SIG-M5 (cell line): ENCODE data around the gene ZNF292.
A peak's percentile ranks its signal among the peaks of the same experiment; 100 is the strongest.
"Not testable (repeated sequence)": the region's sequence is repeated elsewhere in the genome, so short reads cannot be mapped to it uniquely, and the experiment has no call there.

Source experiments
- DNase-seq: peaks from one replicate; lab custom pipeline; 2025; lab: John Stamatoyannopoulos, UW

ZNF292 gene

DNA sequence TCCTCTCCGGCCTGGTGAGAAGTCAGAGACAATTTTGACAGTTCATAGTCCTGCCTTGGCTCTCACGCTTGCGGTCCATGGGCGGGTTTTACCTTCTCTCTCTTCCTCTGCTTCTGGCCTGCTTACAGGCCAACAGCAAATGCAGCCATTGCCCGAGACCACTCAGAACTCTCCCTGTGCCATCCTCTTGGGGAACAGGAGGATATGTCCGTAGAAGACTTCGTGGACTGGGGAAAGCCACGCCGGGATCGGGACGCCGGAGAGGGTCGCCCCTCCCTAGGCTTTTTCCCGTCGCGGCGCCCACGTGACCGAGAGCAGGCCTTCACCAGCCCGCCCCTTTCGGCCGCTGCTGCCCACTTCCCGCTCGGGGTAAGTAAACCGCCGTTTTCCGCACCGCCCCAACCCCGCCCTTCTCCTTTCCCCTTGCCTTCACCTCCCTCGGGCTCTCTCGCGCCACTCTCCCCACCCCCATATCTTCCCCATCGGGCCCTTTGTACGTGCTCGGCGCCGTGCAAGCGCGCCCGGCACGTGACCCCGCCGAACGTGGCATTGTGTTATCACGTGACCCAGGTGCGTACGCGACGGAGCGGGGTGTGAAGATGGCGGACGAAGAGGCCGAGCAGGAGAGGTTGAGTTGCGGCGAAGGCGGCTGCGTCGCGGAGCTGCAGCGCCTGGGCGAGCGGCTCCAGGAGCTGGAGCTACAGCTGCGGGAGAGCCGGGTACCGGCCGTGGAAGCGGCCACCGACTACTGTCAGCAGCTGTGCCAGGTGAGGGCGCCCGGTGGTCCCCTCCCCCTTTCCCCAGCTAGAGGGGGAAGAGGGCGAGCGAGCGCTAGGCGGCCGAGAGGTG, at the start of gene ZNF292:
Gene ZNF292 (plus strand): TSS at position 573 of the 849 bp plus-strand sequence. CDS start 27 bp downstream, at position 600.
- peak; percentile 84 for DNase-seq

DNA sequence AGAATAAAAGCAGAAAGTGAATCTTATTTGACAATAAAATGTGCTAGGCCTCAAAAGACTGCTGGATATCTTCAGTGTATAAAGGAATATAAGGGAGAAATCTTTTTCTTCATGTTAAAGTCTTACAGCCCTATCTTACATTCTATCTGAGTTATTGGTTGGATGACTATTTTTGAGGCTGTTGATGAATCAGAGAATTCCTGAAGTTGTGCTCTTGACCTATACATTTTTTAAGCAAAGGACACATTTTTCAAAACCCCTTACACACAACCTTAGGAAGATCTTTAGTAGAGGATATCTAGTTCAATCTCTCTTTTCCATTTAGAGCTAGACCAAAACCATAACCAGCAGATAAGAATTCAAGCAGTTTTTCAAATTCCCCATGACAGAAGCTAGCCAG, 49.5 kb upstream of the ZNF292 start:
- no peak for DNase-seq

DNA sequence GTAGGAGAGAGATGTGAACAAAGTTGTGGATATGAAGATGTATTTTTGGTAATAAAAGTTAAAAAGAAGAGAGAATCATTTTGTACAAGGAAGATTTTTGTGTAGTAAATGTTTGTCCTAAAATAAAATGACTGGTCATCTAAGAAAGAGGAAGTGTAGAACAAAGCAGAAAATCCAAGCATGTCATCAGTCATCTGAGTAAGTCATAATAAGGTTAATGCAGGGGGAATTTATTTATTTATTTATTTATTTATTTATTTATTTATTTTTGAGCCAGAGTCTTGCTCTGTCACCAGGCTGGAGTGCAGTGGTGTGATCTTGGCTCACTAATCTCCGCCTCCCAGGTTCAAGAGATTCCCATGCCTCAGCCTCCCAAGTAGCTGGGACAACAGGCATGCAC, 44.7 kb upstream of the ZNF292 start:
- no peak for DNase-seq

DNA sequence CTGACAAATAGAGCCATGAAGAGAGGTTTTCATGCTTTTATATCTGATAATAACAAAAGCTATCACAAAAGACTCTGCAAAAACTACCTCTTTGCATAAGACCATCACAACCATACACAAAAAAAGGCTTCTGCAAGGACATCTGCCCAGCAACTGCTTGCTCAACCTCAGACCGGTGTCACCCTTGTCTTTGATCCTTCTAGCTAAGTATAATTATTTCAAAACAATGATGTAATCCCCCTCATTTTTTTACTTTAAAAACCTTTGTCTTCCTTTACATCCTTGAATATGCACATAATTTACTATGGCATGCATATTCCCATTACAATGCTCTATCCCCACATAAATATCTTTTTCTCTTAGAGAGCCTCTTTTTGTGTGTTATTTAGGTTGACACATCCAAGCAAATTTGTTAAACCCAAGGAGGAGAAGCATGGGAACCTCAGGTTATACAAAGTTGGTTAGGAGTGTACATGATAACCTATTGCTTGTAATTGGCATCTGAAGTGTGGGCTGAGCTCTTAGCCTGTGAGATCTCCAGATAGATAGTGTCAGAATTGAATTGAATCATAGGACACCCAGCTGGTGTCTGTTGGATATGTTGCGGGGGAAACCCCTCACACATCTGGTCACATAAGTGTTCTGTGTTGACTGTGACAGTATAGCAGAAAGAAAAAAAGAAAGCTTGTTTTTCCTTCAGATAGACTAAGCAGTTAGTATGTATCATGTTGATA, 39.8 kb upstream of the ZNF292 start:
- no peak for DNase-seq

DNA sequence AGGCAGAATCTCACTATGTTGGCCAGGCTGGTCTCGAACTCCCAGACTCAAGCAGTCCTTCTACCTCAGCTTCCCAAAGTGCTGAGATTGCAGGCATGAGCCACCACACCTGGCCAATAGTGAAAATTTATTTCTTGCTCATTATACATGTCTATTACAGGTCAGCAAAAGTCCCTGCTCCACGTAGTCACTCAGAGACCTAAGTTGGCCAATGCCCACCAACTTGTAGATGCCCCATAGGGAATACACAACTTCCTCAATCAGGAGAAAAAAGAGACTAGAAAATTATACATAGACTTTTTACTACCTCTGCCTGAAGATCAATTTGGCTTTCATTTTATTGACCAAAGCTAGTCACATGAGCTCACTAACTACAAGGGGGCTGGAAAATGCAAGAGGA, 38.4 kb upstream of the ZNF292 start:
- no peak for DNase-seq

DNA sequence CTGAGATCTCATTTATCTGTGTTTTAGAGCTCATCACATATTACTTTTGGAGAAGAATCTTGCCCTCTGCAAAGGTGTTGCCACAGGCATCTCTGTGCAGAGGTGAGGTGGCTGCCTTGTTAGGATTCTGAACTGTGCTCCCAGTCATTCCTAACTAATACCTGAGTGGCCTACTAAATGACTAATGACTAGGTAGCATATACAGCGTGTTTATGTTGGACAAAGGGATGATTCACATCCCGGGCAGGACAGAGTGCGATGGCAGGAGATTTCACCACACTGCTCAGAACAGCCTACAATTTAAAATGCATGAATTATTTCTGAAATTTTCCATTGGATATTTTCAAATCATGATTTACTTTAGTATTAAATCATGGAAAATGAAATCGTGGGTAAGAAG, 37.3 kb upstream of the ZNF292 start:
- DNase-seq = no peak

DNA sequence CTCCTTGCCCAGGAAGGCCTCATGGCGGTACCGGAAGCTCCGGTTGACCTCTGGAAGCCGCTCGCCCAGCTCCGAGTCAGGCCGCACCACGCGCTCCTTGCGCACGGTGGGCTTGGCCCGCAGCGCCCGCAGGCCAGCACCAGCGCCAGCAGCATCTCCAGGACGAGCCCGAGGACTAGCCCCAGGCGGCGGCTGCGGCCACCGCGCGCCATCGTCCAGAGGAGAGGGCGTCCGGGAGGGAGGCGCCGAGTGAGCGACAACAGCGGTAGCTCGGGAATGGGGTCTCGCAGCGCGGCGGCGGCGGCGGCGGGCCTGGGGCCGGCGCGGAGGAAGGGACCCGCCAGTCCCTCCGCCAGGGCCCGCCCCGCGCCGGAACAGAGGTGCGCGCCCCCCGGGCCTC, 32.9 kb upstream of the ZNF292 start:
- no peak for DNase-seq

DNA sequence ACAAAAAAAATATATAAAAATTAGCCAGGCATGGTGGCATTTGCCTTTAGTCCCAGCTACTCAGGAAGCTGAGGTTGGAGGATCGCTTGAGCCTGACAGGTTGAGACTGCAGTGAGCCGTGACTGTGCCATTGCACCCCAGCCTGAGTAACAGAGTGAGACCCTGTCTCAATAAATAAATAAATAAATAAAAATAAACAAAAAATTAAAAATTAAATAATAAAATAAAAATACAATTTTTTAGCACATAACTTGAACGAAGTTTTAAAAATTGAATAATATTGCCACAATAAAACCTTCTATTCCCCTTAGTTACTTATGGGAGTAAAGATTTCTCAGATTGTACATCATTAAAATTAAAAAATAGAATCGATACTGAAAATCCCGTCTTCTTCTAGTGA, 31.3 kb upstream of the ZNF292 start:
- no peak for DNase-seq

DNA sequence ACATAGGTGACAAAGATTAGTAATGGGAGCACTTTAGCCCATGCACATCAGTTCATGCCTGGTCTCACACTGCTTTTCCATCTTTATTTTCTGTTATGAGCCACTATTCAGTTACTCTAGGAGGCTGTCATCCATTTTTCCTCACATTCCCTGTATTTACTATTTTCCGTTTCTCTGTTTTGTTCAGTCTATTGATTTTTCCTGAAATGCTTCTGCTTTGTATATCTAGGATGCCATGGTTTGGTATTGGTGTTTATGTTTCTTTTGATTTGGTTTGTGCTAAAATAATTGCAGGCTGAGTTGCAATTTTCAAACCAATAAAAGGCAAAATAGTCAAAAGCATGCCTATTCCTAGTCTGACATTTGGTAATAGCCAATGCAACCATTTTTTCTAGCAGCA, 28.9 kb upstream of the ZNF292 start:
- no peak for DNase-seq

DNA sequence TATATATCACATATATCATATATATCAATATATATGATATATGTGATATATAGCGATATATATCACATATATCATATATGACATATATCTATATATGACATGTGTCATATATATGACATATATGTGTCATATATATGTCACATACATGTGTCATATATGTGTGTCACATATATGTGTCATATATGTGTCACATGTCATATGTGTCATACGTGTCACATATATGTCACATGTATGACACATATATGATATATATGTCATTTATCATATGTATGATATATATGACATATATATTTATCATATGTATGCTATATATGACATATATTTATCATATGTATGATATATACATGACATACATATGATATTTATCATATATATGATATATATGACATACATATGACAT, 27.6 kb upstream of the ZNF292 start:
- no peak for DNase-seq

DNA sequence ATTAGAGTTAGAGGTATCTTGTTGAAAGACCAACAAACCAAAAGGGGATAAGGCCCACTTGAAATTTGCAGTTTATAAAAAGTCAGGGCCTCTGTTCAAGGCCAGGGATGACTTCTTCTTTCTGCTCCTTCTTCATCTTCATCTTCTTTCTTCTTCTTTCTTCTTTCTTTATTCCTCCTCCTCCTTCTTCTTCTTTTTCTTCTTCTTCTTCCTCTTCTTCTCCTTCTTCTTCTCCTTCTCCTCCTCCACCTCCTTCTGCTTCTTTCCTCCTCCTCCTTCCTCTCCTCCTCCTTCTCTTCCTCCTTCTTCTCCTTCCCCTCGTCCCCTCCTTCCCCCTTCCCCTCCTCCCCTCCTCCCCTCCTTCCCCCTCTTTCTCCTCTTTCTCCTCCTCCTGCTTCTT, 18.4 kb upstream of the ZNF292 start:
- DNase-seq = no peak

DNA sequence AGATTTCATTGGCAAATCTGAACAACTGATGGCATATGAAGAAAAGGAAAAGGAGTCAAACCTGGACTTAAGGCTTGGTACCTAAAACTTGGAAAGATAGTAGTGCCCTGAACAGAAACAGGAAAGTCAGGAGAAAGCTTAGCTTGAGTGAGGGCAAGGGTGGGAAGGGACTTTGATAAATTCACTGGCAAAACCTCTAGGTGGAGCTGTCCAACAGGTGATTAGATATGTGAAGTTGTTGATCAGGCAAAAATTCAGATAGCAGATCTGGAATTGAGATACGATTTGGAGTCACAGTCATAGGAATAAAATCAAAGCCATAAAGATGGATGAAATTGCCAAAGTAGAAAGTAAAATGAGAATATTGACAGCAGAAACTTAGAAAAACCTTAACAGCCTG, 16.1 kb upstream of the ZNF292 start:
- no peak for DNase-seq

DNA sequence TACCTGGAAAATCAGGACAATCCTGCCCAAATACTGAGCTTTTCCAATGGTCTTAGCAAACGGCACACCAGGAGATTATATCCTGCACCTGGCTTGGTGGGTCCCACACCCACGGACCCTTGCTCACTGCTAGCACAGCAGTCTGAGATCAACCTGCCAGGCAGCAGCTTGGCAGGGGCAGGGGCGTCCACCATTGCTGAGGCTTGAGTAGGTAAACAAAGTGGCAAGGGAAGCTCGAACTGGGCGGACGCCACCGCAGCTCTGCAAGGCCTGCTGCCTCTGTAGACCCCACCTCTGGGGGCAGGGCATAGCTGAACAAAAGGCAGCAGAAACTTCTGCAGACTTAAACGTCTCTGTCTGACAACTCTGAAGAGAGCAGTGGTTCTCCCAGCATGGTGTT, 15.4 kb upstream of the ZNF292 start:
- not testable (repeated sequence) for DNase-seq

DNA sequence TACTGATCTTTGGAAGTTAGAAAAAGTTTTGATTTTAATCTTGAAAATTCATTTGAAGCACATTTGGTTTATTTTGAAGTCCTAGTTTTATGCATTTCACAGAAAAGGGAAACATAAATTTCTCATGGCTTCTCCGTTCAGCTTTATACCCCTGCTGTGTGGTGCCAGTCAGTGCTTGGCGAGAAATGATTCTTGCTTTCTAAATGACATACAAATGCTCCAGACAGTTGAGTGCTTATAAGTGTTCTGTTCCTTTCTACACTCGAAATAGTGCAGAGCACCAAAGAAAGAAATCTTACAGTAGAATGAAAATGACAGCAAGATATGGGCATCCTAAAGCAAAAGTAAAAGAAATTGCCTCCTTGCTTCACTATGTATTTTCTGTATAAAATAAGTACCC, 9.0 kb upstream of the ZNF292 start:
- no peak for DNase-seq

DNA sequence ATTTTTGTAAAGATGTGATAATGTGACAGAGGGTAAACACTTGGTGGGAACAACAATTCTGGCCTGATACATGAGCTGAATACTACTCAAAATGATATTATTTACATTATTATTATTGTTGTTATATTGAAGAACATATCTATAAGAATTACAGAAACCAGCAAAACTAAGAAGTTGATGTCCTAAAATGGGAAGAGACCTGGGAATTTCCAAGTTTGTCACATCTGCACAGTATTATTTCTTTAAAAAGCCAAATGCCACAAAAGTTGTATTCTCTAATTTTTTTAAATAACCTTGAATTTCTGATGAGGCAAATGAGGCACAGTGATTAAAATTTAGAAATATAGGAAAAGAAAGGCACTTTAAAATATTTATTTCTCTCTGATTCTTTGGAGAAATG, 5.0 kb upstream of the ZNF292 start:
- DNase-seq = no peak

DNA sequence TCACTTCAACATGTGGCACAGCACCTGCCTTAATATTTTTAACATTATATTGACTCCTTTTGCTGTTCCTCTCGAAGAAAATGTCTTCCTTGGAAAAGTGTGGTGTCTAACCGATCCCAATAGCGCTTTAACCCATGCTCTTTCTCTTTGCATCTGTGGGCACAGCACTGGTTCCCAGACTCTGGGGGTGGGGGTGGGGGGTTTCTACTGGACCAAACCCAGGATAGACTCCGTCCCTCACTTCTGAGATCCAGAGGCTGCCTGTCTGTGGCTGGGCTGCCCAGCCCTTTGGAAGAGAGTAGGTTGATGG, 3.9 kb upstream of the ZNF292 start:
- no peak for DNase-seq

DNA sequence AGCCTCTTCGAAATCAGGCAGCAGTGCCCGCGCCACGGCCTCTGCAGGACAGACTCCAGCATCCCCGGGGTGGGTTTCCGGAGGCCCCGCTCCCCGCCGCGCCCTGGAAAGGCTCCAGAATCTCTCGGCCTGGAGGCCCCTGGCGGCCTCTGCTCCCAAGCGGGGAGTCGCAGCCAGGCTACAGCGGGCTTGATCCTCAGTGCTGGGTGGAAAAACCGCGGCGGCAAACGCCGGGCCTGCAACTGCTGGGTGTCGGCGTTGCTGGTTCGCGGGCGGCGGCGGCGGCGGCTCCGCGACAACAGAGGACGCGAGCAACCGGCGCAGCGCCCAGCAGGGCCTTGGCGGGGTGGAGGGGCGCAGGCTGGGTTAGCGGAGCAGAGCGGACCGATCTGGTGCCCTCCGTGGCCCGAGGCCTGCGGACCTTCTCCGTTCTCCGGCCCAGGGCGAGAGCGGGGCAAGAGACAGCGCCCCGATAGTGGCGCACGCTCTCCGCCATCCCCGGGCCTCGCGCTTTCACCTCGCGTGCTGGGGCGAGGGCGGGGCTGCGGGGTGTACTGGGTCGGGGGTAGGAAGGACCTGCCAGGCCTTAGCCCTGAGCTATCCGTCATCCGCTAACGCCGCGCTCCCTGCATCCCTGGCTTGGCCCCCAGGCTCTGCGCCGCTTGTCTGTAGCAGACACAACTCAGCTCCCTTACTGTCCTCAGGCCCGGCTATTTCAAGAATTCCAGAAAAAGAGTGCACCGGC, 3.4 kb upstream of the ZNF292 start:
- DNase-seq = no peak

DNA sequence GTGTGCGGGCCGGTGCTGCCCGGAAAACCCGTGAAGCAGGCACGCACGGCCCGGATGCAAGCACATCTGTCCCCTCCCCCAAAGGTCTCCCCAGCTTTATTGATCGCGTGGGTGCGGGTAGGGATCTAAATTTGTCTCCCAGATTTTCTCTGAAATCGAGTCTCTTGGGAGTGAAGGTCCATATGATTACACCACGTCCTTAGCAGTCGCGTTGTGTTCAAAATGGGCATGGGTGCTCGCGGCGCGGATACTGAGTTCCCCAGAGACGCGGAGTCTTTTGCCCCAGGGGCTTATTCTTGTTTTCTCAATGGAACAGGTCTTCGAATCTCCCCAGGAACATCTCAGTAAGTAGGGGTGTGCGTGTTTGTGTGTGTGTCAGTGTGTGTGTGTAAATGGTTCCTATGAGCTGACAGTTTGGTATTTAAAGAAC, 2.8 kb upstream of the ZNF292 start:
- no peak for DNase-seq

DNA sequence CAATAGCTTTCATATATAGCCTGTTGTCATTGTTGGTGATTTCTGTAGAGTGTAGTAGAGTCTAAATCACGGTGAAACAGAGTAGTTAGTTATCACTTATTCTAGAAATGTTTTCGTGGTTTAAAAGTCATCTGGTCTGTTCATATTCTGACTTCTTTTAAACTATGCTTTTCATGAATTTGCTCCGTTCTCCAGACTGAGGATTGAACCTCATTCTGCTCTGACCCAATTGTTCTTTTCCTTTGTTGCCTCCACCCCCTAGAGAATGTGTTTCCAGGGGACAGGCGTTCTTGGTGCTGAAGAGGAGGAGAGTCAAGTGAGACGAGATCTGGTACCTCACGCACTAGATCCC, 748 bp upstream of the ZNF292 start:
- no peak for DNase-seq

DNA sequence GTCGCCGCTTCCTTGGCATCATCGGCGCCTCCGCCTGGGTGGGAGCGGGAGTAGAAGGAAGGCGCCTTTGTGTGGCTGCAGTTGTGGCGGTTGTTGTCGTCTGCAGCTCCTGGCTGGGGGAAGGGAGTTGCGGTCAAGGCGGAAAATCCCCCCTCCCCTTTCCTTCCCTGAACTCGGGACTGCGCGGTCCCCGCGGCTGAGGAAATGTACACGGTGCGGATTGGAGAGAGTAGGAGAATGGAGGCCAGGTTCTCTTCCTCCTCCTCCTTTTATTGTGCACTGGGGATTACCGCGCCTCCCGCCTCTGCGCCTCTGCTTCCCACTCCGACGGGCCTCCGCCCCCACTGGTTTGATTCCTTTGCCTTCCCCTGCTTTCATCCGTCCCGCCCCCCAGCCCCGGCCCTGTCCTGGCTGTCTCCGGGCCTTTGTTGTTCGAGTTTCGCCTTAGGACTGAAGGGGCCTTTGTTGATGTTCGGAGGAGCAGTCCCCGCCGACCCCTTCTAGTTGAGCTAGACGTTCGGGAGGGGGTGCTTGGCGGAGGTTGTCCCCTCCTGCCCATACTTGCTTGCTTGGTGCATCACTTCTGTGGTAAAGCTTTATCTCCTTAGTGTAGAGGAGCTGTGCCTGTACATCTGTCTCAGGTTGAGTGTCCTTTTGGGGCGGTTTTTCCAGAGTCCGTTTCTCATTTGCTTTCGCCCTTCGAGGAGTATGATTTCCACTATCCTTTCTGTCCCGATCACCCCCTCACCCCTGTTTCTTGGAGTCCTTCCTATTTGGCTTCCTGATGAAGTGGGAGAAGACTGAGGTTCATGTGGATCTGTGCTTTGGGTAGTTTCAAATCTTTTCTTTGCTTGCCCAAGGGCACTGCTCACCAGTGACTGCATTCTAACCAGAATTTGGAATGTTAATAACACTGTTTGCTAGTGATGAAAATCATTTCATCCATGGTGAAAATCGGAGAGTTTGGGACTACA, 764 bp downstream of the ZNF292 start:
- no peak for DNase-seq

DNA sequence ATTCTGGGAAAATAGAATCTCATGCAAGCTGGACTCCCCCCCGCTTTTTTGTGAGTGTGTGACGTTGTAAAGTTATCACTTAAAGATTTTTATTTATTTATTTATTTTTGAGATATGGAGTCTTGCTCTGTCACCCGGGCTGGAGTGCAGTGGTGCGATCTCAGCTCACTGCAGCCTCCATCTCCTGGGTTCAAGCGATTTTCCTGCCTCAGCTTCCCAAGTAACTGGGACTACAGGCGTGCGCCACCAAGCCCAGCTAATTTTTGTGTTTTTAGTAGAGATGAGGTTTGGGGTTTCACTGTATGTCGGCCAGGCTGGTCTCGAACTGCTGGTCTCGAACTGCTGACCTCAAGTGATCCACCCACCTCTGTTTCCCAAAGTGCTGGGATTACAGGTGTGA, 2.2 kb downstream of the ZNF292 start:
- DNase-seq = not testable (repeated sequence)

DNA sequence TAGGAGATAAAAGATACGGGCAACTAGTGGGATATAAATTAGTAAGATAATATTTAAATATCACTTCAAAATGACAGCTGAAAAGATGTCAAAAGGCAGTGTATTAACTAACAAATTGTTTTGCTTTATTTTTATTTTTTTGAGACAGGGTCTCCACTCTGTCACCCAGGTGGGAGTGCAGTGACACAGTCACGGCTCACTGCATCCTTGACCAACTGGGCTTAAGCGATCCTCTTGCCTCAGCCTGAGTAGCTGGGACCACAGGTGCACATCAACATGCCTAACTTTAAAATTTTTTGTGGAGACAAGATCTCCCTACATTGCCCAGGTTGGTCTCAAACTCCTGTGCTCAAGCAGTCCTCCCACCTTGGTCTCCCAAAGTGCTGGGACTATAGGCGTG, 5.9 kb downstream of the ZNF292 start:
- no peak for DNase-seq
